Common myeloid progenitor, CD34-positive (primary cell): ENCODE data around the gene SLC35B3. TPM values are rescaled to one million over a fixed set of nuclear protein-coding genes. Genes with fewer than 3 reads are reported as not detected.

Experiments
- CTCF ChIA-PET: fragments of 350-600 bp; sonication (Branson Sonifier 250); formaldehyde crosslinking; loops from one replicate; lab custom pipeline; 2021; ENCODE audit warnings: antibody characterized with exemption; lab: Charles Lee
- POLR2A ChIA-PET: fragments of 350-600 bp; sonication (Branson Sonifier 250); formaldehyde crosslinking; loops from one replicate; lab custom pipeline; 2021; ENCODE audit warnings: antibody characterized with exemption; lab: Charles Lee
- DNase-seq, 3 donors: peaks; one replicate each; pipeline versions ENCODE4 v3.0.0 to v3.0.0-alpha.2; 2013
- H3K27ac ChIP-seq, 2 experiments: 1 replicate in 1 of 2; 2 replicates in 1 of 2; pipeline ENCODE4 v1.7.0; 2013; ENCODE audit warnings: inconsistent platforms in 2 of 2, low read length in 2 of 2, mild to moderate bottlenecking in 2 of 2, low read depth in 1 of 2, moderate library complexity in 1 of 2; ENCODE audit not compliant: severe bottlenecking in 2 of 2, insufficient read depth in 1 of 2, poor library complexity in 1 of 2
- H3K27me3 ChIP-seq, 5 experiments: replicated peaks in 2 of 5; 1 replicate in 3 of 5; 2 replicates in 2 of 5; pipeline versions ENCODE4 v1.6.1 to v1.7.0; 2013; ENCODE audit warnings: low read length in 4 of 5, mild to moderate bottlenecking in 2 of 5, moderate library complexity in 2 of 5, inconsistent platforms in 1 of 5; ENCODE audit not compliant: insufficient read depth in 5 of 5, control insufficient read depth in 4 of 5
- H3K36me3 ChIP-seq, 4 experiments: 1 replicate in 2 of 4; 2 replicates in 2 of 4; pipeline versions ENCODE4 v1.6.1 to v1.7.0; 2013; ENCODE audit warnings: low read length in 3 of 4, control low read depth in 1 of 4, mild to moderate bottlenecking in 1 of 4; ENCODE audit not compliant: control insufficient read depth in 4 of 4, insufficient read depth in 4 of 4
- H3K4me1 ChIP-seq, 4 experiments: 1 replicate in 3 of 4; 2 replicates in 1 of 4; pipeline versions ENCODE4 v1.6.1 to v1.7.1; 2013; ENCODE audit warnings: low read length in 3 of 4, mild to moderate bottlenecking in 3 of 4, control low read depth in 1 of 4, inconsistent platforms in 1 of 4, moderate library complexity in 1 of 4; ENCODE audit not compliant: control insufficient read depth in 4 of 4, insufficient read depth in 4 of 4; ENCODE audit errors: control extremely low read depth in 1 of 4
- H3K4me3 ChIP-seq, 7 experiments: 1 replicate in 4 of 7; 2 replicates in 3 of 7; pipeline versions ENCODE4 v1.5.1 to v1.7.0; 2013; ENCODE audit warnings: mild to moderate bottlenecking in 7 of 7, low read length in 6 of 7, moderate library complexity in 6 of 7, inconsistent platforms in 2 of 7, low read depth in 2 of 7, control low read depth in 1 of 7; ENCODE audit not compliant: insufficient read depth in 4 of 7, control insufficient read depth in 1 of 7; ENCODE audit errors: extremely low read depth in 1 of 7
- H3K9me3 ChIP-seq, 5 experiments: 1 replicate in 4 of 5; 2 replicates in 1 of 5; pipeline versions ENCODE4 v1.6.1 to v1.7.1; 2013; ENCODE audit warnings: low read length in 4 of 5, mild to moderate bottlenecking in 2 of 5, inconsistent platforms in 1 of 5, low read depth in 1 of 5, moderate library complexity in 1 of 5; ENCODE audit not compliant: control insufficient read depth in 4 of 5, insufficient read depth in 2 of 5; ENCODE audit errors: control extremely low read depth in 1 of 5
- WGBS: methylation state at CpG from one replicate; pipeline ENCODE4 v1.1.5; 2013; ENCODE audit not compliant: insufficient coverage; 5-methylcytosine and 5-hydroxymethylcytosine counted together
- polyA plus RNA-seq: library from polyadenylated mRNA; unstranded; fragments of 120-200 nt; gene quantifications from one replicate; pipeline ENCODE4 v1.2.1, GENCODE V29; 2013

The SLC35B3 gene
- 15.6 TPM for polyA plus RNA-seq

DNA sequence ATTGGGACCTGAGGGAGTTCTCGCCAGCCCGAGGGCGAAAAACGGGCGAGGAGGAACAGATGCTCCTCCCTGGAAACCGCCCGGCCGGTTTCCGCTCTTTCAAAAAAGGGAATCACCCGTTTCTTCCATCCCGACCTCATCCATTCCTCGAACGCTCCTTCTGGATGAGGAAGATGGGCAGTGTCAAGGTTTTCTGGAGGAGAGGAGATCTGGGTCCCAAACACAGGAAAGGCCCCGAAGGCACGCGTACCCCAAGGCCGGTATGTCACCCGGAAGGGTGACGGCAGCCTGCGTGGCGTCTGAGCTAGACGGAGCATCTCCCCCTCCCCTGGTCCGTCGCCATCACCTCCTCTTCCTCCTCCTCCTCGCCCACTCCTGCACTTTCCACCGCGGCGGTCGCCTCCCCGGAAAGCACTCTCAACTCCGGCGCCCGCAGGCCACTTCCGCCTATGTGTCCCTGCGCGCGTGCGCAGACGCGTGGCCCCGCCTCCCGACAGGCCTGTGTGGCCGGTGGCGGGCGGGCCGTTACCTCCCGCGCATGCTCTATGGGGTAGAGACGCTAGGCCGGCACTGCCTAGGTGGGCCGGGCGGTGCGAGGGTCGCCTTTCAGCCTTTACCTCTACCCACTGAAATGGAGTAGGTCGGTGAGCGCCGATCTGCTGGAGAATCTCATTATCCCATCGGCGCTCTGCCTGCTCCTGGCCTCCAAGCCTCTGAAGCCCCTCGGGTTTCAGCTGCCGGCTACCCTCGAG, at the start of gene SLC35B3:
Gene SLC35B3 (minus strand): TSS at position 453 of the 752 bp plus-strand sequence.
- POLR2A ChIA-PET = no interaction called here
- peak; percentile 91 to 95 (median 94) for DNase-seq
- H3K27ac ChIP-seq = peak within 1 kb of the TSS; percentile 79 to 89
- peaks cover 0 to 3% (median 0%) of the 10 kb centered on the region in 4 experiments for H3K36me3 ChIP-seq
- CTCF ChIA-PET = no interaction called here
- H3K27me3 ChIP-seq = no peaks in the 10 kb centered on the region
- H3K4me1 ChIP-seq = peaks cover 8 to 20% (median 12%) of the 10 kb centered on the region in 4 experiments
- WGBS = 2% methylated on average over 51 of the region's 62 CpGs
- H3K9me3 ChIP-seq = no peaks in the 10 kb centered on the region
- peak within 1 kb of the TSS; percentile 54 to 100 (median 87) for H3K4me3 ChIP-seq

DNA sequence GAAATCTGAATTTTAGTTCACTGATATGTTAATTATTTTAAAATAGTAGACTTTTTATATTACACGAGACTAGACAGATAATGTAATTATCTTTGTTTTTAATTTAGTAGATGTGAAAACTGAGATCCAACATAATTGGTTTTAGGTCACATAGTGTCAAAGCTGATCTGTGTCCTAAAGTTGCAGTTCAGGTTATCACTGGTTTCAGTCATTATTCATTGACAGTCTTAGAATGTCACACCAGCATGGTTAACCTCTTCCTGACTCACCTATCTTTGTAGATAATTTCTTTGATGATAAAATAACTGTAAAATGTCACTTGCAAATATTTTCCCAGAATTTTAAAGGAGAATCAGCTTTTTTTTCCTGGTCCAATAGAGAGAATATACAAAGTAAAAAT, 48.3 kb upstream of the SLC35B3 start:
- CTCF ChIA-PET = no interaction called here
- WGBS = no CpG with 5 or more reads among the region's 1 CpG
- Histone ChIP-seq H3K4me3 (no peak overlapping the region), H3K36me3 (no peaks in the 10 kb centered on the region), H3K4me1 (no peaks in the 10 kb centered on the region), H3K27ac (no peak overlapping the region), H3K27me3 (no peaks in the 10 kb centered on the region), H3K9me3 (peaks cover 0 to 3% (median 0%) of the 10 kb centered on the region in 5 experiments)
- POLR2A ChIA-PET = no interaction called here
- DNase-seq = no peak

DNA sequence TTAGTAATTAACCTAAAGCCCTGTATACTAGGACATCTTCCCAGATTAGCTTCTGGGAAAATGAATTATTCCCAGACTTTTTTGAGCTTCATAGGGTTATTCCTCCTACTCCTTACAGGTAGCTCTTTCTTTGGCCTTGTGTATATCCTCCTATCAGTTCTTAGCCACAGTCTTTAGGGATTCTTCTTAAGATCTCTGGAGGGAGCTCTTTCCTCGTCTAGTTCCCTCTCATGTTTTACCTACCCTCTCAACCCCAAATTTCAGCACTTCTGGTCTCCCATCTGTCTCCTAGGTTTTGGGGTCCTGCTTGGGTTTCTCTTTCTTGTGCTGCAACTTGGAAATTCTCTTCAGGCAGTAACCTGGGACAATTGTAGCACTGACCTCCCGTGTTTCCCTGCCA, 46.4 kb upstream of the SLC35B3 start:
- WGBS = no CpG with 5 or more reads among the region's 2 CpGs
- Histone ChIP-seq H3K9me3 (peaks cover 0 to 3% (median 0%) of the 10 kb centered on the region in 5 experiments), H3K27ac (no peak overlapping the region), H3K36me3 (no peaks in the 10 kb centered on the region), H3K4me1 (no peaks in the 10 kb centered on the region), H3K27me3 (no peaks in the 10 kb centered on the region), H3K4me3 (no peak overlapping the region)
- POLR2A ChIA-PET = no interaction called here
- CTCF ChIA-PET = no interaction called here
- peak in 1 of 3 donors; percentile 3 for DNase-seq

DNA sequence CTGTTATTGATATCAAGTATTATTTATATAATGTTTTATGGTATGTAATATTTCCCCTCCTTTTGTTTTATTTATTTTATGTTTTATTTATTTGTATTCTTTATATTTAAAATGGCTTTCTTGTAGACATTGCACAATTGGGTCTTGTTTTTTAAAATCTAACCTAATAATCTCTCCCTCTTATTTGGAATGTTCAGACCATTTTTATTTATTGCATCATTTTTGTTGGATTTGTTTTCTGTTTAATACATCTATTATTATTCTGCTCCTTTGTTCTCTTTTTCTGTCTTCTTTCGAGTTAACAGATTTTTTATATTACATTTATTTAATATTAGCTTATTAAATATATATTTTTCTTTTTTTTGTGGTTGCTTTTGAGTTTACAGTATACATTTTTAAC, 43.1 kb upstream of the SLC35B3 start:
- no CpG with 5 or more reads among the region's 1 CpG for WGBS
- H3K4me3 ChIP-seq = no peak overlapping the region
- no peaks in the 10 kb centered on the region for H3K27me3 ChIP-seq
- ChIA-PET POLR2A (no interaction called here), CTCF (no interaction called here)
- H3K36me3 ChIP-seq = no peaks in the 10 kb centered on the region
- no peaks in the 10 kb centered on the region for H3K4me1 ChIP-seq
- DNase-seq = no peak
- H3K9me3 ChIP-seq = peaks cover 0 to 3% (median 0%) of the 10 kb centered on the region in 5 experiments
- no peak overlapping the region for H3K27ac ChIP-seq

DNA sequence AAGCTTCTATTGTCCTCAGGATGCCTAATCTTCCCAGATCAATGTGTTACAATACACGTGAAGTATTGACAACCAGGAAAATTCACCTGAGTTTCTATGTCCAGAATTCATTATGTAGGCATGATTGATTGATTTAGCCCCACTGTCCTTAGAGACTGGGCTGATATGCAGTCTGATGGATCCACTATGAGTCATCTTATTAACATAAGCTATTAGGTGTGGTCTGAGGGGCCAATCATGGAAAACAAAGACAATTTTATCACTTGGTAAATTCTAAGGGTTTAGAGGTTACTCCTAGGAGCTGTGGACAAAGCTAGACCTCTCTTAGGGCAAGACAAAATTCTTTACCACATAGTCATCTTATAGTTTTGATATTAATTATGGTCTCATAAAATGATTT, 41.3 kb upstream of the SLC35B3 start:
- no peak for DNase-seq
- POLR2A ChIA-PET = no interaction called here

DNA sequence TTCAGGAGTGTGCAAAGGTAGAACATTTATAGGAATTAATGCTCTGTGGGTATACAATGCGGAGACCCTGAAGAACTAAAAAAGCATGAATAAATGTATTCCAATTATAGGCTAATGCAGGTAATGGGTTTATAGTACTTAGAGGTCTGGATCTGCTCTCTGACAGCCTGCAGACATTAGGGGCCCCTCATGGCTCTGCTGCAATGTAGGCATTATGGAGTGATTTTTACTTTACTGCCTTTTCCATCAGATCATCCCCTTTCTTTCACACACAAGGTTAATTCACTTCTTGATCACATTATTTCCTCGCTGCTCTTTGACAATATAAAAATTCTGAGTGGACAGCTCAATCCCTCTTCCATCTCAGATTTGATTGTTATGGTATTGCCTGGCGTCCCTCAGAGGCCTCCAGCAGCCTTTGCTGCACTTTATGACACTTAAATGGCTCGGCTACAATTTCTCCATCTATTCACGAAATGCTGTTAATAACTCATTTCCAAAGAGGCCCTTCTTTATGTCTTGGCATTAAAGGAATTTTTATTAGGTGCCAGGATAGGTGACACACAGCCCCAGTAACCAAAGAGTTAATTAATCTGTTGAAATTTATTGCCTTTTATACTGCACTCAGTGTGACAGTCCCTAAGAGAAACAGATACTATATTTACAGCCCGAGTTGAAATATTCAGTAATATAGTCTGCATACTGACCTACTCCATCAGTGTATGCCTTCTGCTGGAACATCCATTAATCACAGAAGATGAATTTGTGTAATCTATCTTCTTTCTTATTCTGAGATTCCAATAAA, 33.4 kb upstream of the SLC35B3 start:
- Histone ChIP-seq H3K9me3 (no peaks in the 10 kb centered on the region), H3K27ac (no peak overlapping the region), H3K4me3 (no peak overlapping the region), H3K27me3 (no peaks in the 10 kb centered on the region), H3K36me3 (no peaks in the 10 kb centered on the region), H3K4me1 (no peaks in the 10 kb centered on the region)
- WGBS = 98% methylated on average over 5 of the region's 6 CpGs
- no peak for DNase-seq
- CTCF ChIA-PET = no interaction called here
- POLR2A ChIA-PET = no interaction called here

More for the DNA sequence above, 41.3 kb upstream of the SLC35B3 start:
- peaks cover 0 to 3% (median 0%) of the 10 kb centered on the region in 5 experiments for H3K9me3 ChIP-seq
- WGBS = 100% methylated on average over 1 of the region's 1 CpG
- no peak overlapping the region for H3K4me3 ChIP-seq
- no peaks in the 10 kb centered on the region for H3K4me1 ChIP-seq
- no peaks in the 10 kb centered on the region for H3K27me3 ChIP-seq
- H3K36me3 ChIP-seq = no peaks in the 10 kb centered on the region
- H3K27ac ChIP-seq = no peak overlapping the region
- CTCF ChIA-PET = no interaction called here

DNA sequence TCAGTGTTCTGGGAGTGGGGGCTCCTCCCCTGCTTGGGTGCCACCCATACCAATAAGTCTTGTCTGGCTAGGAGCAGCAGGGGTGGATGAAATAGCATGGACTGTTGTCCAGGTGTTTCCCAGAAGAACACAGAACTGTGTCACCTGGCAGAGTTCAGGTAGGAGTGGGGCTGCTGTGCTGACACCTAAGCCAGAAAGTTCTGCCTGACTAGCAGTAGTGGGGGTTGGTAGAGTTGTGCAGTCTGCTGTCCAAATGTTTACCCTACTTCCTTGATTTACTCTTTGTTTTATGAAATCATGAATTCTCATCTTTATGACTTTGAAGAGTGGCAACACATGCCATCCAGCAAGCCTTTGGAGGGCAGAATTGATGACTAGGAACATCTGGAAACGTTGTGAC, 27.3 kb upstream of the SLC35B3 start:
- no peaks in the 10 kb centered on the region for H3K27me3 ChIP-seq
- H3K4me1 ChIP-seq = no peaks in the 10 kb centered on the region
- DNase-seq = no peak
- POLR2A ChIA-PET = no interaction called here
- H3K27ac ChIP-seq = no peak overlapping the region
- WGBS = 60% methylated on average over 1 of the region's 1 CpG
- H3K9me3 ChIP-seq = peaks cover 0 to 8% (median 0%) of the 10 kb centered on the region in 5 experiments
- CTCF ChIA-PET = no interaction called here
- H3K36me3 ChIP-seq = no peaks in the 10 kb centered on the region
- H3K4me3 ChIP-seq = no peak overlapping the region
